Activated T-cell treated with anti-CD3 and anti-CD28 coated beads for 1 hour (primary cell): ENCODE measurements around the gene MARK4.
"Not testable (repeated sequence)": the region's sequence is repeated elsewhere in the genome, so short reads cannot be mapped to it uniquely, and the experiment has no call there.

ENCODE experiments used
- DNase-seq: peaks from one replicate; pipeline ENCODE4 v3.0.0-alpha.2; 2020; ENCODE audit warnings: low read depth

Gene MARK4

GRCh38 chr19:45243144-45243732 is 7.8 kb upstream of the MARK4 start:
- no peak for DNase-seq

- no peak for DNase-seq
These were observed 6.8 kb upstream of the MARK4 start for GRCh38 chr19:45244133-45244794.

GRCh38 chr19:45245334-45245787 is 5.7 kb upstream of the MARK4 start, which contains the start of gene EXOC3L2:
Gene EXOC3L2 (minus strand): TSS chr19:45245407. CDS start chr19:45239045, 6,362 bp downstream.
- no peak for DNase-seq

GRCh38 chr19:45245826-45246225 is 5.2 kb upstream of the MARK4 start:
- DNase-seq = no peak

GRCh38 chr19:45247136-45247535 is 3.9 kb upstream of the MARK4 start:
- DNase-seq = no peak

GRCh38 chr19:45249261-45250033 is 1.6 kb upstream of the MARK4 start:
- no peak for DNase-seq

GRCh38 chr19:45250216-45250831 is 747 bp upstream of the MARK4 start:
- DNase-seq = no peak

GRCh38 chr19:45251452-45252354 is 632 bp downstream of the MARK4 start:
- no peak for DNase-seq

GRCh38 chr19:45253396-45254027 is 2.4 kb downstream of the MARK4 start:
- no peak for DNase-seq

- DNase-seq = no peak
These were observed 3.0 kb downstream of the MARK4 start for GRCh38 chr19:45254044-45254531.

GRCh38 chr19:45255611-45256157 is 4.6 kb downstream of the MARK4 start:
- no peak for DNase-seq

- no peak for DNase-seq
These were observed 5.8 kb downstream of the MARK4 start for GRCh38 chr19:45256836-45257235.

GRCh38 chr19:45258862-45259261 is 7.8 kb downstream of the MARK4 start:
- DNase-seq = no peak

- DNase-seq = no peak
These were observed 11.5 kb downstream of the MARK4 start for GRCh38 chr19:45262570-45262969.

- DNase-seq = no peak
These were observed 11.9 kb downstream of the MARK4 start for GRCh38 chr19:45263013-45263412.

- no peak for DNase-seq
These were observed 13.8 kb downstream of the MARK4 start for GRCh38 chr19:45264781-45265317.

GRCh38 chr19:45265375-45265774 is 14.3 kb downstream of the MARK4 start:
- no peak for DNase-seq

- DNase-seq = no peak
These were observed 16.2 kb downstream of the MARK4 start for GRCh38 chr19:45267296-45267695.

GRCh38 chr19:45269939-45270338 is 18.9 kb downstream of the MARK4 start:
- DNase-seq = not testable (repeated sequence)

- DNase-seq = no peak
These were observed 20.1 kb downstream of the MARK4 start for GRCh38 chr19:45271098-45271734.
